GM12874 (cell line): ENCODE measurements around the gene MED27.

Experiments
- TF ChIP-seq, protein P1 (sequence below): IDR thresholded peaks from 2 replicates; pipeline ENCODE4 v1.5.1; 2011; ENCODE audit warnings: low read depth, mild to moderate bottlenecking, control low read depth, low read length, moderate library complexity; ENCODE audit not compliant: insufficient read depth

The MED27 gene

GRCh38 chr9:131835151-131835910 is 244.3 kb downstream of the MED27 start:
- TF ChIP-seq, protein P1, sequence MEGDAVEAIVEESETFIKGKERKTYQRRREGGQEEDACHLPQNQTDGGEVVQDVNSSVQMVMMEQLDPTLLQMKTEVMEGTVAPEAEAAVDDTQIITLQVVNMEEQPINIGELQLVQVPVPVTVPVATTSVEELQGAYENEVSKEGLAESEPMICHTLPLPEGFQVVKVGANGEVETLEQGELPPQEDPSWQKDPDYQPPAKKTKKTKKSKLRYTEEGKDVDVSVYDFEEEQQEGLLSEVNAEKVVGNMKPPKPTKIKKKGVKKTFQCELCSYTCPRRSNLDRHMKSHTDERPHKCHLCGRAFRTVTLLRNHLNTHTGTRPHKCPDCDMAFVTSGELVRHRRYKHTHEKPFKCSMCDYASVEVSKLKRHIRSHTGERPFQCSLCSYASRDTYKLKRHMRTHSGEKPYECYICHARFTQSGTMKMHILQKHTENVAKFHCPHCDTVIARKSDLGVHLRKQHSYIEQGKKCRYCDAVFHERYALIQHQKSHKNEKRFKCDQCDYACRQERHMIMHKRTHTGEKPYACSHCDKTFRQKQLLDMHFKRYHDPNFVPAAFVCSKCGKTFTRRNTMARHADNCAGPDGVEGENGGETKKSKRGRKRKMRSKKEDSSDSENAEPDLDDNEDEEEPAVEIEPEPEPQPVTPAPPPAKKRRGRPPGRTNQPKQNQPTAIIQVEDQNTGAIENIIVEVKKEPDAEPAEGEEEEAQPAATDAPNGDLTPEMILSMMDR: no peak

- TF ChIP-seq, protein P1: no peak
These were observed 244.9 kb downstream of the MED27 start for GRCh38 chr9:131834721-131835120.

- TF ChIP-seq, protein P1: no peak
These were observed 245.8 kb downstream of the MED27 start for GRCh38 chr9:131833906-131834305.

- TF ChIP-seq, protein P1: no peak
These were observed 246.6 kb downstream of the MED27 start for GRCh38 chr9:131833083-131833482.

DNA sequence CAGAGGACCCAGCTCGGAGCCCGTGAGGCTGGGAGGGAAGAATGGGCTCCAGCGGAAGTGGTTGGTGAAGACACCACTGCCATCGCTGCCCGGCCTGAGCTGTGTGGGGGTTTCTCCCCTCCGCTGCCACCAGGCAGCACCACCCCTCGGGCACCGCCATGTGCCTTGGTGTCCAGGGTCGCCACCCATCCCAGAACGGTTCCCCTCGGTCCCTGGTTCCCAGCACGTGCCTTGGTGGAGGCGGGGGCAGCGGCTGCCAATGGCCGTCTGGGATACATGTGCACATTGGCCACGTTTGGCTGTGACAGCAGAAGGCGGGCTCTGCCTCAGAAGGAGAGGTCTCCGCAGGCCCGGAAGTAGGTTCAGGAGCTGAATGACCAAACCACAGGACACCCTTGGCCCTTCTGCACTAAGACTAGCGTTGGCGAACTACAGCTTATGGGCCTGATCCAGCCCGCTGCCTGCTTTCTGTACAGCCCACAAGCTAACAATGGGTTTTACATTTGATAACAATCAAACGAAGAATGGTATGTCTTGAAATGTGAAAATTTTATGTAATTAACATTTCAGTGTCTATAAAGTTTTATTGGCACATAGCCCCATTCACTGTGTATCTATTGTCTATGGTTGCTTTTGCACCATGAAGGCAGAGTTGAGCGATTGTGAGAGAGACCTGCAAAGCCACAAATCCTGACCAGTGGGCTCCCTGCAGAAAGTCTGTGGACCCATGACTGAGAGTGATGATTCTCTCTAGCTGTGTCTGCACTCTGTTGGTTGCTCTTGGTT is 248.1 kb downstream of the MED27 start:
- TF ChIP-seq, protein P1: no peak

DNA sequence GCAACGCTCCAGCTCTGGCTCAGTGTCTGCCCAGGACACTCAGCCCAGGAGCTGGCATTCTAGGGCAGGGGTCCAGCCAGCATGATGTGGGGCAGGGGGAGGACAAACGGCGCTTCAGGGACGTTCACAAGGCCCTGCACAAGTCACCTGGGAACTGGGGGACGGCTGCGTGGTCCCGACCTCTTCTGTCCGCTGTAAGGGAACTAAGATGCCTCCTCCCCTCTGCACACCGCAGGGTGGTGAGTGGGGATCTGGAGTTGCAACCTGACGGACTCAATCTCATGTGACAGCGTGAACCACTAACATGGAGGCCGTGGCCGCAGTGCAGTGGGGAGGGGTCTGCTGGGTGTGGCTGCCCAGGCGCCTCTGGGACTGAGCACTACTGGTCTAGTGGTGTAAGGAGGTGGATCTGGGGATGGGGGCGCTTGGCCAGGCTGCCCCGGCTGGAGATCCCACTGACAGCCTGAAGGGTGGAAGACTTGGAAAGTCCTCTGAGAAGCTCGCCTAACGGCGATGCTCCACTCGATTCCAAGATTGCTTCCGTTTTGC is 251.8 kb downstream of the MED27 start:
- TF ChIP-seq, protein P1: no peak

- TF ChIP-seq, protein P1: no peak
These were observed 252.6 kb downstream of the MED27 start for GRCh38 chr9:131826966-131827525.
